IMR-90 (cell line): ENCODE results near the gene DGKB. TPM values are rescaled to one million over a fixed set of nuclear protein-coding genes. Genes with fewer than 3 reads are reported as not detected.

ENCODE experiments used
- ATAC-seq: fragments of 200-7000 bp; cut with Tn5 transposase; 2 replicates; pipeline ENCODE4 v1.9.1; 2020; ENCODE audit warnings: low read depth, mild to moderate bottlenecking, moderate library complexity
- BruUV-seq: library from RNA; stranded (reverse); fragments of 400-500 nt; replicated peaks from 2 replicates; lab custom pipeline; 2021; lab: Mats Ljungman, UMichigan
- CTCF ChIA-PET: fragments of 300-600 bp; formaldehyde crosslinking; extraction: SDS; loops from one replicate; lab custom pipeline; 2021; ENCODE audit warnings: antibody characterized with exemption; lab: Yijun Ruan, JAX
- POLR2A ChIA-PET: fragments of 300-600 bp; sonication (Branson Sonifier 250); formaldehyde crosslinking; loops from one replicate; lab custom pipeline; 2022; ENCODE audit warnings: antibody characterized with exemption; ENCODE audit not compliant: unreplicated experiment; lab: Charles Lee
- DNase-seq: peaks from one replicate; pipeline ENCODE4 v3.0.0; 2013
- H2AFZ ChIP-seq: replicated peaks from 2 replicates; pipeline ENCODE3; 2013; ENCODE audit warnings: low read length, mild to moderate bottlenecking; ENCODE audit not compliant: poor library complexity
- H2AK5ac ChIP-seq: 2 replicates; pipeline ENCODE4 v1.6.1; 2013; ENCODE audit warnings: low read depth, low read length, inconsistent platforms
- H2AK9ac ChIP-seq: replicated peaks from 2 replicates; pipeline ENCODE3; 2013; ENCODE audit warnings: mild to moderate bottlenecking, low read depth, low read length, moderate library complexity; ENCODE audit not compliant: poor library complexity
- H2BK120ac ChIP-seq: 2 replicates; pipeline ENCODE4 v1.6.1; 2013; ENCODE audit warnings: low read depth, low read length, inconsistent platforms
- H2BK15ac ChIP-seq: 3 replicates; pipeline ENCODE4 v1.6.1; 2013; ENCODE audit warnings: low read depth, low read length, inconsistent platforms
- H2BK20ac ChIP-seq: 2 replicates; pipeline ENCODE4 v1.6.1; 2013; ENCODE audit warnings: low read depth, mild to moderate bottlenecking, inconsistent platforms, low read length, moderate library complexity
- H2BK5ac ChIP-seq: 2 replicates; pipeline ENCODE4 v1.6.1; 2013; ENCODE audit warnings: mild to moderate bottlenecking, low read depth, low read length, inconsistent platforms; ENCODE audit not compliant: poor library complexity, severe bottlenecking
- H3K14ac ChIP-seq: replicated peaks from 2 replicates; pipeline ENCODE4 v1.6.1; 2013; ENCODE audit warnings: low read depth, low read length, inconsistent platforms
- H3K18ac ChIP-seq: 2 replicates; pipeline ENCODE4 v1.6.1; 2013; ENCODE audit warnings: low read depth, low read length, control low read depth
- H3K23ac ChIP-seq: 2 replicates; pipeline ENCODE4 v1.6.1; 2013; ENCODE audit warnings: low read depth, low read length, inconsistent platforms
- H3K27ac ChIP-seq: 2 replicates; pipeline ENCODE4 v1.5.1; 2013; ENCODE audit warnings: mild to moderate bottlenecking, control low read depth, low read length; ENCODE audit not compliant: insufficient read depth
- H3K27me3 ChIP-seq: 2 replicates; pipeline ENCODE4 v1.6.1; 2013; ENCODE audit warnings: low read length; ENCODE audit not compliant: control insufficient read depth, insufficient read depth
- H3K36me3 ChIP-seq: 2 replicates; pipeline ENCODE4 v1.6.1; 2013; ENCODE audit warnings: low read length, mixed read lengths; ENCODE audit not compliant: control insufficient read depth, insufficient read depth
- H3K4ac ChIP-seq: 2 replicates; pipeline ENCODE4 v1.6.1; 2013; ENCODE audit warnings: low read depth, low read length, inconsistent platforms
- H3K4me1 ChIP-seq: 2 replicates; pipeline ENCODE4 v1.6.1; 2013; ENCODE audit warnings: low read length, mixed read lengths; ENCODE audit not compliant: control insufficient read depth, insufficient read depth
- H3K4me2 ChIP-seq: 2 replicates; pipeline ENCODE4 v1.6.1; 2013; ENCODE audit warnings: low read depth, mild to moderate bottlenecking, control low read depth, low read length, moderate library complexity
- H3K4me3 ChIP-seq: 2 replicates; pipeline ENCODE4 v1.5.1; 2013; ENCODE audit warnings: low read depth, mild to moderate bottlenecking, control low read depth, low read length, moderate library complexity; ENCODE audit not compliant: insufficient read depth
- H3K56ac ChIP-seq: 2 replicates; pipeline ENCODE4 v1.6.1; 2013; ENCODE audit warnings: low read length, inconsistent platforms; ENCODE audit not compliant: insufficient read depth; ENCODE audit errors: extremely low read depth
- H3K79me1 ChIP-seq, 2 experiments: 2 replicates each; pipeline ENCODE4 v1.6.1; 2013; ENCODE audit warnings: low read length in 2 of 2, inconsistent platforms in 1 of 2, low read depth in 1 of 2
- H3K9ac ChIP-seq: 2 replicates; pipeline ENCODE4 v1.6.1; 2013; ENCODE audit warnings: low read depth, low read length, control low read depth
- H3K9me1 ChIP-seq: 2 replicates; pipeline ENCODE4 v1.6.1; 2013; ENCODE audit warnings: low read length, inconsistent platforms; ENCODE audit not compliant: insufficient read depth
- H3K9me3 ChIP-seq: 2 replicates; pipeline ENCODE4 v1.6.1; 2013; ENCODE audit warnings: low read length; ENCODE audit not compliant: control insufficient read depth, insufficient read depth
- H4K20me1 ChIP-seq: 2 replicates; pipeline ENCODE4 v1.6.1; 2013; ENCODE audit warnings: low read length, inconsistent platforms; ENCODE audit not compliant: insufficient read depth
- H4K5ac ChIP-seq: 2 replicates; pipeline ENCODE4 v1.6.1; 2013; ENCODE audit warnings: mild to moderate bottlenecking, low read depth, low read length, control low read depth
- H4K8ac ChIP-seq, 2 experiments: 2 replicates each; pipeline ENCODE4 v1.6.1; 2013; ENCODE audit warnings: low read depth in 2 of 2, low read length in 2 of 2, control low read depth in 1 of 2, inconsistent platforms in 1 of 2
- H4K91ac ChIP-seq: 2 replicates; pipeline ENCODE4 v1.6.1; 2013; ENCODE audit warnings: low read depth, low read length, inconsistent platforms; ENCODE audit not compliant: insufficient read depth
- BHLHE40 ChIP-seq: fragments of 150-350 bp; IDR thresholded peaks from 2 replicates; pipeline ENCODE4 v1.6.1; 2016; ENCODE audit warnings: mild to moderate bottlenecking, low read depth, low read length
- CHD1 ChIP-seq: IDR thresholded peaks from 2 replicates; pipeline ENCODE4 v1.6.1; 2012; ENCODE audit warnings: low read depth, low read length, improper control_type of control experiment
- CTCF ChIP-seq: conservative IDR thresholded peaks from 2 replicates; pipeline ENCODE4 v1.5.1; 2012; ENCODE audit warnings: mild to moderate bottlenecking, low read depth, low read length, improper control_type of control experiment
- ELK1 ChIP-seq: fragments of 150-350 bp; IDR thresholded peaks from 2 replicates; pipeline ENCODE4 v1.6.1; 2016; ENCODE audit warnings: low read depth, mild to moderate bottlenecking, low read length, moderate library complexity, borderline replicate concordance
- FOS ChIP-seq: fragments of 150-350 bp; IDR thresholded peaks from 2 replicates; pipeline ENCODE4 v1.6.1; 2016; ENCODE audit warnings: low read depth, low read length
- MAFK ChIP-seq: IDR thresholded peaks from 2 replicates; pipeline ENCODE4 v1.6.1; 2012; ENCODE audit warnings: low read depth, low read length, improper control_type of control experiment
- MXI1 ChIP-seq: IDR thresholded peaks from 2 replicates; pipeline ENCODE4 v1.6.1; 2012; ENCODE audit warnings: low read depth, mild to moderate bottlenecking, low read length, moderate library complexity, borderline replicate concordance
- NFE2L2 ChIP-seq: fragments of 150-350 bp; IDR thresholded peaks from 2 replicates; pipeline ENCODE4 v1.6.1; 2016; ENCODE audit warnings: low read depth, mild to moderate bottlenecking, low read length
- POLR2A ChIP-seq: IDR thresholded peaks from 2 replicates; pipeline ENCODE4 v1.6.1; 2012; ENCODE audit warnings: mild to moderate bottlenecking, low read depth, low read length
- RAD21 ChIP-seq: IDR thresholded peaks from 2 replicates; pipeline ENCODE4 v1.6.1; 2012; ENCODE audit warnings: low read length, improper control_type of control experiment
- RCOR1 ChIP-seq: IDR thresholded peaks from 2 replicates; pipeline ENCODE4 v1.6.1; 2012; ENCODE audit warnings: mild to moderate bottlenecking, low read length, improper control_type of control experiment; ENCODE audit not compliant: insufficient replicate concordance
- RFX5 ChIP-seq: IDR thresholded peaks from 2 replicates; pipeline ENCODE4 v1.8.0; 2012; ENCODE audit warnings: low read depth, mild to moderate bottlenecking, low read length, moderate library complexity
- WGBS, 2 experiments: methylation state at CpG; one replicate each; pipeline versions ENCODE4 v1.1.5 to v1.1.7; 2013; ENCODE audit warnings: missing lambda C conversion rate in 2 of 2; ENCODE audit not compliant: insufficient read length in 1 of 2; ENCODE audit errors: extremely low coverage in 2 of 2; 5-methylcytosine and 5-hydroxymethylcytosine counted together
- dilution Hi-C: fragments of 300-500 bp; cut with HindIII; formaldehyde crosslinking; loops from one replicate; pipeline ENCODE4 v1.14.3; 2018; ENCODE audit warnings: low sequenced_read_pairs; ENCODE audit not compliant: unreplicated experiment
- in situ Hi-C: fragments of 300-500 bp; cut with MboI; formaldehyde crosslinking; loops from 3 replicates; pipeline ENCODE4 v1.14.3; 2019; ENCODE audit warnings: low sequenced_read_pairs, inconsistent platforms, mixed read lengths
- intact Hi-C: fragments of 100-400 bp; cut with micrococcal nuclease; formaldehyde crosslinking; loops from 2 replicates; pipeline ENCODE4 v1.10.0; 2022
- polyA plus RNA-seq, 3 experiments: library from polyadenylated mRNA; depleted of rRNA; stranded (reverse); fragments of >200 nt; gene quantifications; 2 replicates each; pipeline ENCODE4 v1.2.3, GENCODE V29; 2012; ENCODE audit warnings: low replicate concordance in 1 of 3
- total RNA-seq: library from RNA; depleted of rRNA; stranded (reverse); fragments of >200 nt; gene quantifications from 2 replicates; pipeline ENCODE4 v1.2.3, GENCODE V29; 2012

DGKB gene
- total and polyA plus RNA-seq, 2 of the 4 experiments (the other 2 are of a cell fraction), result not detected

GRCh38 chr7:14125998-14126397 lies 776.6 kb downstream of the DGKB start:
- in situ Hi-C loops (no loop called here), intact Hi-C loops (no loop called here), dilution Hi-C loops (no loop called here)
- Histone ChIP-seq H3K27me3 (no peaks in the 10 kb centered on the region), H2BK20ac (no peak overlapping the region), H3K9me1 (no peaks in the 10 kb centered on the region), H2AFZ (no peak overlapping the region), H3K4me2 (no peak overlapping the region), H2BK120ac (no peak overlapping the region), H3K4me1 (no peaks in the 10 kb centered on the region; the same call in 1 of the 2 replicates), H3K27ac (no peak overlapping the region), H2BK15ac (no peak overlapping the region), H3K23ac (no peak overlapping the region), H3K4ac (no peak overlapping the region), H3K9me3 (no peaks in the 10 kb centered on the region), H4K5ac (no peak overlapping the region), H2BK5ac (no peak overlapping the region), H4K20me1 (no peaks in the 10 kb centered on the region), H3K36me3 (no peaks in the 10 kb centered on the region), H3K9ac (no peak overlapping the region), H3K14ac (no peak overlapping the region), H3K18ac (no peak overlapping the region), H4K91ac (no peak overlapping the region), H3K4me3 (no peak overlapping the region), H3K79me1 (no peaks in the 10 kb centered on the region), H2AK9ac (no peak overlapping the region), H4K8ac (no peak overlapping the region), H3K56ac (no peak overlapping the region), H2AK5ac (no peak overlapping the region)
- ATAC-seq, result peak; percentile 54; the same call in 1 of the 2 replicates
- no peak for TF ChIP-seq RFX5
- no peak for TF ChIP-seq POLR2A
- no peak for TF ChIP-seq RAD21
- no peak for TF ChIP-seq RCOR1
- no peak for TF ChIP-seq BHLHE40
- no peak for TF ChIP-seq CHD1
- no peak for TF ChIP-seq NFE2L2
- TF ChIP-seq ELK1, result no peak
- TF ChIP-seq CTCF, result no peak
- no peak for TF ChIP-seq MAFK
- no peak for TF ChIP-seq MXI1
- no peak for TF ChIP-seq FOS
- no TSS peak for BruUV-seq
- ChIA-PET POLR2A (interaction anchor here (0.6 to 1.0 kb wide), 2 partner anchors 11 to 28 kb away, joined by 3 to 4 read pairs; no protein-coding TSS in a partner anchor), CTCF (interaction anchor here (1.0 kb wide), 1 partner anchor 137 kb away, joined by 3 read pairs; the partner anchor contains the start of gene ETV1)
- WGBS, 2 experiments, result 50% methylated on average over 1 of the region's 3 CpGs; no CpG with 5 or more reads in 1 of the 2 experiments
- peak; percentile 15 for DNase-seq
